NCI-H1436 (cell line): ENCODE data around the gene DCHS1.

Experiments used
- DNase-seq: peaks from one replicate; lab custom pipeline; 2025; lab: John Stamatoyannopoulos, UW

DCHS1 gene

GRCh38 chr11:6670202-6670830, 14.7 kb upstream of the DCHS1 start:
- no peak for DNase-seq

- DNase-seq: no peak
These were observed 12.2 kb upstream of the DCHS1 start for GRCh38 chr11:6667733-6668374.

- no peak for DNase-seq
These were observed 10.9 kb upstream of the DCHS1 start for GRCh38 chr11:6666302-6667183.

DNA sequence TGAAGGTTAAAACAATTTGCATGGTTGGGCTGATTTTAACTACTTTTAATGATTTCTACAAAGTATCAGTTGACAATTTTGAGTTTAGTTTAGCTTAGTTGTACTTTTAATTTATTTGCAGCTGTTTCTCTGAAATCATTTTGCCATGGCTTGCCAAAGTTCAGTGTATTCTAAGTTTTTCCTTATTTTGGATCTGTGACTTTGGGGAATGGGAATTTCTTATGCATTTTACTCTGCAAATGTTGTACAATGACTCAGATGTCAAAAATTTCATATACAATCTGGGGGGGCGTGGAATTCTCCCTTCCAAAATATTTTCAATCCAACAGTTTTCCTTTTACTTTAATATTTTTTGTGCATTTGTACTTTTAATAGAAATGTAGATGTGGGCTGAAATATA, 8.9 kb upstream of the DCHS1 start:
- no peak for DNase-seq

GRCh38 chr11:6663794-6664469, 8.3 kb upstream of the DCHS1 start:
- DNase-seq: no peak

GRCh38 chr11:6660712-6661111, 5.1 kb upstream of the DCHS1 start:
- DNase-seq: no peak

- no peak for DNase-seq
These were observed 3.0 kb upstream of the DCHS1 start for GRCh38 chr11:6658647-6659046.

DNA sequence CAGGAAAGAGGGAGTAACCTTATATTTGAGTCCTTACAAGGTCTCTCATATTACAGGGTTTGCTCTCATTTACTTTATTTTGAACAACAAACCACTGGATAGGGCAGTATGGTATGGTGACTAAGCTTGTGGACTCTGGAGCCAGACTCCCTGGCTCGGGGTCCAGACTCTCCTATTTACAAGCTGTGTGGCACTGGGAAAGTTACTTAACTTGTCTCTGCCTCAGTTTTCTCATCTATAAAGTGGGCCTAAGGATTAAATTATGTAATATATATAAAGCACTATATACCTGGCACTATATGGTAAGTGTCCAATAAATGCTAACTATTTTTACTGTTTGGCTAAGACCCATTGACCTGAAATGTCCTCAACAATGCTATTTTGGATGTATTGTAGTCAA, 1.7 kb upstream of the DCHS1 start:
- DNase-seq: no peak

DNA sequence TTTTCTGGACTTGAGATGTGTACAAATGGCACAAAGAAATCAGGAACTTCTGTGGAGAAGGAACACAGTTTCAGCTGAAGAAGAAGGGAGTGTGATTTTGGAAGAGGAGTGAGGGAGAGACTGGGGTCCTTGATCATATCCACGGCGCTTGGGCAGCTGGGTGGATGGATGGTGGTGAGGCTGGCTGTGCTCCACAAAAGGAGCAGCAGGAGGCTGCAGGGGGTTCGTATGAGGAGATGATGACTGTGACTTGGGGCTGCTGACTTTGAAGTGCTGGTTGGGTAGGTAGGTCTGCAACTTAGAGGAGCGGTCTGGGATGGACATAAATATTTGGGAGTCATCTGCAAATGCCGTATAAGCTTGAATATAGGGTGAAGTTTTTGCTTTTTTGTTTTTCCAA, 1.3 kb upstream of the DCHS1 start:
- no peak for DNase-seq

DNA sequence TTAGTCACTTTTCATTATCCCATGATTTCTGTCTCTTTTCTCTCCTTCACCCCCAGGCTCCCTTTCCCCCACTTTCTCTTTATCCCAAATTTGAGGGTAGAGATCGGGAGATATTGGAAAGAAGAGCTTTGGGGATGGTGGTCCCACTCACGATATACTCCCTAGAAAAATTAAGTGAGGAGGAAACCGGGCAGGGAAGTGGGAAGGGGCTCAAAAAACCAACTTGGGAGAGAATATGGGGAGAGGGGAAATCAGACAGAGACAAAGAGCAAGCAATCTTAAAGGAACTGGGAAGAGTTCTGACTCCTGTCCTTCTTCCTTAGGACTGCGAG, 941 bp upstream of the DCHS1 start:
- DNase-seq: no peak

- DNase-seq: no peak
These were observed 404 bp downstream of the DCHS1 start for GRCh38 chr11:6655020-6655789.

DNA sequence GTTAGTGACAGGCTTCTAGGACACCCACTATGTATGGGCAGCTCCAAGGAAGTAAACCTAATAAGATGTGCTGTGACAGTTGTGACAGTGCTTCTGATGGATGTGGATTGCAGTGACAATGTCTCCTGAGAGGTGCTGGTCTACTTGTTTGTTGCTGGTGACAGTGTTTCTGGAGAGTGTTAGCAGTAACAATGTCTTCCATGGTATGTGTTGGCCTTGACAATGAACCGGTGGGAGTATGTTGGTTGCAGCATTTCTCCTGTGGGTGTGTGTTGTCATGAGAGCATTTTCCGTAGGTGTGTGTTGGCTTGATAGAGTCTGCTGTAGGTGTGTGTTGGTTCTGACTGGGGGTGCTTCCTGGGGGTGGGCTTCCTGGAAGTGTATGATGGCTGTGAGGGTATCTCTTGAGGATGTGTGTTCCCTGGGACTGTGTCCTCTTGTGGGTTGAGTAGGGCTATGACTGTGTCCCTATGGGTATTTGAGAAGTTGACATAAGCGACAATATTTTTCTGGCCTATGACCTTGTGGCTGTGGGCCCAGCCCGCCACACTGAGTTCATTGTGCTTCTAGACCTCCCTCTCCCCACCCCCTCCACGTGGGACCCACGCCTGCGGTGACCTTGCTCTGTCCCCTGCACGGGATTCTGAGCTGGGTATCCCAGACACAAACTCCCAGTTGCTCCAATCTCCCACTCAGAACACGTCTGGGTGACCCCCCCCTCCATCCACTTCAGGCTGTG, 1.2 kb downstream of the DCHS1 start:
- DNase-seq: no peak

GRCh38 chr11:6653656-6654055, 2.0 kb downstream of the DCHS1 start:
- DNase-seq: no peak

DNA sequence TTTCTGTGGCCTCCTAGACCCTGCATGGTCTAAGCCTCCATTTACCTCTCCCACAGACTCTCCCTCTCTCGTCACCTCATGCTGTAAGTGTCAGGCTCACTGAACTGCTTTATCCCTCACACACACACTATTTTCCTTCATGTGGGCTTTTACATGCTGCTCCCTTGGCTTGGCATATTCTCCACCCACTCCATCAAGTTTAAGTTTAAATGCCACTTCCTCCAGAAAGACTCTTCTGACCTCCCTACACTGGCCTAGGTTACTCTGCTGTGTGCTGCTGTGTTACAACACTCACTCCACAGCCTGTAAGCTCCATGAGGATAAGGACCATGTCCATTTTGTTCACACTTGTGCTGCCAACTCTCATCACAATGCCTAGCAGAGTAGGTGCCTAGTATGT, 2.5 kb downstream of the DCHS1 start:
- no peak for DNase-seq

DNA sequence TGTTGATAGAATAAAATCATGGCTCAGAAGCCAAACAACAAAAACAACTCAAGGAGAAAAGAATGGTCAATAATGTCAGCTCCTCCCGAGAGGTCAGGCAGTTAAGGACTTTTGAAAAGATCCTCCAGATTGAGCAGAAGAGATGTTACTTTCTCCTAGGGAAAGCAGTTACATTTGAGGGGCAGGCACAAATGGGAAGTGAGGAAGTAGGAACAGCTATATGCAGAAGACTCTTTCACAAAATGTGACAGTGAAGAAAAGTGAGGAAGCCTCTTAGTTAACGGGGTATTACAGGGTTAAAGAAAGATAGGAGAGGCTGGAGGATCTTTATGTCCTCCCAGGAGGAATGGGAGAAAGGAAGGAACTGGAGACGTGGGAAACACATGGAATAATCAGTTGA, 3.4 kb downstream of the DCHS1 start:
- no peak for DNase-seq

DNA sequence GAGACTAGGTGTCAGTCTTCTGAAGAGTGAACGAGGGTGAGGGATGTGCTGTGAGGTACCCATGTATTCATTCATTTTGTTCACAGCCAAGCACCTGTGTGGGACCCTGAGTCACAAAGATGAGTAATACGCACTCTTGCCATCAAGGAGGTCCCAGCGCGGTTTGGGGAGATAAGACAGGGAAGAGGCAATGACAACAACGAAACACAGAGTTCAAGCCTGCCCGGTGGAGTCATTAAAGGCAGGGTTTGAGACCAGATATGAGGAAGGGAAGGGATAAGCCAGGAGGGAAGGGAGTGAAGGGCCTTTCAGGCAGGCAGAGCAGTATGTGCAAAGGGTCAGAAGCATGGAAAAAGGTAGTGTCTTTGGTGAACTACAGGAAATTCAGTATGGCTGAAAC, 4.6 kb downstream of the DCHS1 start:
- no peak for DNase-seq

DNA sequence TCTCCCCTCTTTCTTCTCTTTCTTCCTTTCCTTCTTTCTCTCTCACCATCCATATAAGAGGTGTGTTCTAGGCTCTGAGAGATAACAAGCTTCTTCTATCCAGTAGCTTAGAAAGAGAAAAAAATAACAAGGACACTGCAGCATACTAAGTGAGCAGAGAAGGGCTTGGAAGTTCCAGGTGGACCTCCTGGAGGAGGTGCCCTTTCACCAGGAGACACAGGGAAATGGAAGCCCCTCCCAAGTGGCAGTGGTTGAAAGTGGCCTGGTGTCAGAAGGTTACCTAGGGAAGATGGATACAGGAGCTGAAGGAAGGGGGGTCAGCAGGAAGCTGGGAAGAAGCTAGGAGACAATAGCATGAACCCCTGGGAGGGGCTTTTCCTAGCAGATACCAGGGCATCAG, 5.5 kb downstream of the DCHS1 start:
- DNase-seq: no peak

- DNase-seq: no peak
These were observed 7.1 kb downstream of the DCHS1 start for GRCh38 chr11:6648501-6648900.

DNA sequence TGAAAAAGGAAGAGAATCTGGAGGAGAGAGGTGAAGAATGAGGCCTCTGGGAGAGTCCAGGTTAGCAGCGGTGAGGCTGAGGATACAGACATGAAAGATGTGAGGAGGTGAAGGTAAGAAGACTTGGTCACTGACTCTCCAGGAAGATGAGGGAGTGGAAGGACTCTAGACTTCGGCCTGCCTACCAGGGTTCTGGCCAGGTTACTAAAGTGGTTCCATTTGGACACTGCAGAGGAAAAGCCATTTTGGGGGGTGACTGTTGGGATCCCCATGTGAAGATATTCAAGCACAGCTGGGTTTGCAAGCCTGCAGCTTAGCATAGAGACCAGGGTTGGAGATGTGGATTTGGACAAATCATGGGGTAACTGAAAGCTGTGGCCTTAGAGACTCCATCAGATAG, 7.8 kb downstream of the DCHS1 start:
- no peak for DNase-seq

GRCh38 chr11:6646918-6647679, 8.5 kb downstream of the DCHS1 start:
- no peak for DNase-seq

DNA sequence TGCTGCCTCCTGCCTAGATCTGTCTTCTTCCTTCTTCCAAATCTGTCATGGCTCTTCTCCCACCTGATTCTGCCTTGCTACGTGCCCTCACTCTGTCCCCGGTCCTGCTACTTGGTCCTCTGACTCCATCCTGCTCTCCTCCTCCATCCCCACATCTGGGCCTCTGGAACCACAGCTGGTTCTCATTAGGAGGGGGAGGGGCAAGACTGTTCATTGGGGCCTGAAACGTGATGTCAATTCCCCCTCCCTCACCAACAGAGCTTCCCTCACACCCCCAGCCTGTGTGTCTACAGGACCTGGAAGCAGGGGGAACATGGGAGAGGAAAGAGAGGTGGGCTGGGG, 9.1 kb downstream of the DCHS1 start:
- no peak for DNase-seq
